ENCODE data around the gene SCGN.

Gene SCGN

DNA sequence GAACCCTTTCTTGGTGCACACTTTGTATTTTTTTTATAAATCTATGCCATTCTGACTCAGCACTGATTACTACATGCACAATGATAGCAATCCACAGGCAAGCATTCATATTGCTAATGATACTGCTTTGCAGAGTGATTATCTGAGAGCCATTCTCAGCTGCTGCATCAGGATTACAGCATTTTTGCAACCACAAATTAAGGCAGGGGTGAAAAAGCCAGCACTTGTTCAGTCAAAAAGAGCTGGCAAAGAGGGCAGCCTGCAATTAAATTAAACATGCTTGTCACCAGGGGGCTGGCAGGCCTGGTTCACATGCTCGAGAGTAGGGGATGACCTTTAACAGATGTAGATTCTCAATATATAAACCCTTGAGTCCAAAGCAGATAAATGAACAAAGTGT, 61.8 kb downstream of the SCGN start:
- TF ChIP-seq, protein P1, sequence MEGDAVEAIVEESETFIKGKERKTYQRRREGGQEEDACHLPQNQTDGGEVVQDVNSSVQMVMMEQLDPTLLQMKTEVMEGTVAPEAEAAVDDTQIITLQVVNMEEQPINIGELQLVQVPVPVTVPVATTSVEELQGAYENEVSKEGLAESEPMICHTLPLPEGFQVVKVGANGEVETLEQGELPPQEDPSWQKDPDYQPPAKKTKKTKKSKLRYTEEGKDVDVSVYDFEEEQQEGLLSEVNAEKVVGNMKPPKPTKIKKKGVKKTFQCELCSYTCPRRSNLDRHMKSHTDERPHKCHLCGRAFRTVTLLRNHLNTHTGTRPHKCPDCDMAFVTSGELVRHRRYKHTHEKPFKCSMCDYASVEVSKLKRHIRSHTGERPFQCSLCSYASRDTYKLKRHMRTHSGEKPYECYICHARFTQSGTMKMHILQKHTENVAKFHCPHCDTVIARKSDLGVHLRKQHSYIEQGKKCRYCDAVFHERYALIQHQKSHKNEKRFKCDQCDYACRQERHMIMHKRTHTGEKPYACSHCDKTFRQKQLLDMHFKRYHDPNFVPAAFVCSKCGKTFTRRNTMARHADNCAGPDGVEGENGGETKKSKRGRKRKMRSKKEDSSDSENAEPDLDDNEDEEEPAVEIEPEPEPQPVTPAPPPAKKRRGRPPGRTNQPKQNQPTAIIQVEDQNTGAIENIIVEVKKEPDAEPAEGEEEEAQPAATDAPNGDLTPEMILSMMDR (conservative IDR thresholded peaks at IDR 0.05; ENCODE audit: low read length): no peak
- TF ChIP-seq EZH2phosphoT487 (IDR thresholded peaks at IDR 0.05; ENCODE audit: borderline replicate concordance): no peak
- Histone ChIP-seq H3F3A (ENCODE audit: low read depth) (no peaks in the 10 kb centered on the region), H4K20me1 (ENCODE audit: insufficient read depth, low read length, poor library complexity, severe bottlenecking) (no peaks in the 10 kb centered on the region), H2AFZ (ENCODE audit: low read length) (no peak overlapping the region), H3K9ac (ENCODE audit: low read depth, low read length, poor library complexity, severe bottlenecking) (no peak overlapping the region), H3K4me3 (ENCODE audit: low read length, poor library complexity, severe bottlenecking) (no peak overlapping the region), H3K4me2 (ENCODE audit: low read depth, low read length, poor library complexity, severe bottlenecking) (no peak overlapping the region), H3K27me3 (ENCODE audit: insufficient read depth, low read length, poor library complexity, severe bottlenecking) (no peaks in the 10 kb centered on the region), H3K4me1 (ENCODE audit: insufficient read depth, low read length, poor library complexity, severe bottlenecking) (peaks cover 28% of the 10 kb centered on the region), H3K9me2 (replicated peaks; ENCODE audit: low read depth, low read length) (no peaks in the 10 kb centered on the region), H3K9me3 (ENCODE audit: insufficient read depth, low read depth, low read length) (no peaks in the 10 kb centered on the region), H3K79me2 (ENCODE audit: insufficient read depth, low read length) (no peaks in the 10 kb centered on the region), H3K36me3 (ENCODE audit: insufficient read depth, low read length) (no peaks in the 10 kb centered on the region)

- Histone ChIP-seq H3K9ac (ENCODE audit: low read depth, low read length, poor library complexity, severe bottlenecking) (no peak overlapping the region), H3K79me2 (ENCODE audit: insufficient read depth, low read length) (no peaks in the 10 kb centered on the region), H3K27me3 (ENCODE audit: insufficient read depth, low read length, poor library complexity, severe bottlenecking) (no peaks in the 10 kb centered on the region), H3K9me2 (replicated peaks; ENCODE audit: low read depth, low read length) (no peaks in the 10 kb centered on the region), H4K20me1 (ENCODE audit: insufficient read depth, low read length, poor library complexity, severe bottlenecking) (no peaks in the 10 kb centered on the region), H2AFZ (ENCODE audit: low read length) (no peak overlapping the region), H3K9me3 (ENCODE audit: insufficient read depth, low read depth, low read length) (no peaks in the 10 kb centered on the region), H3K4me2 (ENCODE audit: low read depth, low read length, poor library complexity, severe bottlenecking) (peak overlapping the region; percentile 12), H3K4me1 (ENCODE audit: insufficient read depth, low read length, poor library complexity, severe bottlenecking) (peaks cover 28% of the 10 kb centered on the region), H3K4me3 (ENCODE audit: low read length, poor library complexity, severe bottlenecking) (no peak overlapping the region), H3F3A (ENCODE audit: low read depth) (no peaks in the 10 kb centered on the region), H3K36me3 (ENCODE audit: insufficient read depth, low read length) (no peaks in the 10 kb centered on the region)
- TF ChIP-seq EZH2phosphoT487 (IDR thresholded peaks at IDR 0.05; ENCODE audit: borderline replicate concordance): no peak
- TF ChIP-seq, protein P1 (conservative IDR thresholded peaks at IDR 0.05; ENCODE audit: low read length): no peak
Measured at GRCh38 chr6:25714765-25715164, 62.8 kb downstream of the SCGN start.

DNA sequence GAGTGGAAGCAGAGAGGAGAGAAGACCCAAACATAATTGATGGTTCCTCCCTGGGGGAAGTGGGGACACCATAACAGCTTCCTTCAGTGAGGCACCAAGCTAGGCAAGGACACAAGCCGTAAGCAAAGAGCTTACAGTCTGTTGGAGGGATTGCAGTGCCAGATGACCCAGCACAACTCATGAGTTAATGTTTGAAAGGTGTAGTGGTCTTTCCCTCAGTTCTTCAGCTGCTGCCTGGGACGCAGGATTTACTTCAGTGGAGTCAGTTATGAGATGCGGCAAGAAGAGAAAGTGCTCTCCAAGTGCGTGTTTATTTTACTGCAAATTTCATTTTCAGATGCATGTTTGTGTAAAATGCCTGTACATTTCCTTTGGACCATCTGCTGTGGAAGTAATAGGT, 63.8 kb downstream of the SCGN start:
- H3K4me3 ChIP-seq (ENCODE audit: low read length, poor library complexity, severe bottlenecking): no peak overlapping the region
- no peaks in the 10 kb centered on the region for H3F3A ChIP-seq (ENCODE audit: low read depth)
- no peak for TF ChIP-seq EZH2phosphoT487 (IDR thresholded peaks at IDR 0.05; ENCODE audit: borderline replicate concordance)
- TF ChIP-seq, protein P1 (conservative IDR thresholded peaks at IDR 0.05; ENCODE audit: low read length): no peak
- 0 out of 2 replicates have a peak overlapping the region, but pooled peaks have one; percentile 34 for H2AFZ ChIP-seq (ENCODE audit: low read length)
- H4K20me1 ChIP-seq (ENCODE audit: insufficient read depth, low read length, poor library complexity, severe bottlenecking): no peaks in the 10 kb centered on the region
- H3K79me2 ChIP-seq (ENCODE audit: insufficient read depth, low read length): no peaks in the 10 kb centered on the region
- H3K27me3 ChIP-seq (ENCODE audit: insufficient read depth, low read length, poor library complexity, severe bottlenecking): no peaks in the 10 kb centered on the region
- no peaks in the 10 kb centered on the region for H3K36me3 ChIP-seq (ENCODE audit: insufficient read depth, low read length)
- H3K9ac ChIP-seq (ENCODE audit: low read depth, low read length, poor library complexity, severe bottlenecking): no peak overlapping the region
- no peaks in the 10 kb centered on the region for H3K9me3 ChIP-seq (ENCODE audit: insufficient read depth, low read depth, low read length)
- H3K4me1 ChIP-seq (ENCODE audit: insufficient read depth, low read length, poor library complexity, severe bottlenecking): peaks cover 28% of the 10 kb centered on the region
- H3K4me2 ChIP-seq (ENCODE audit: low read depth, low read length, poor library complexity, severe bottlenecking): no peak overlapping the region
- no peaks in the 10 kb centered on the region for H3K9me2 ChIP-seq (replicated peaks; ENCODE audit: low read depth, low read length)

Data from Loucy (cell line).